CD4-positive, alpha-beta T cell (primary cell): ENCODE measurements around the gene GSE1. TPM values are rescaled to one million over a fixed set of nuclear protein-coding genes. Genes with fewer than 3 reads are reported as not detected.

Experiments
- ATAC-seq: fragments of 200-7000 bp; cut with Tn5 transposase; one replicate; pipeline ENCODE4 v1.10.0; 2022; ENCODE audit warnings: mild to moderate bottlenecking; ENCODE audit not compliant: poor library complexity
- CTCF ChIA-PET: fragments of 350-600 bp; sonication (Branson Sonifier 250); formaldehyde crosslinking; loops from one replicate; lab custom pipeline; 2021; ENCODE audit warnings: antibody characterized with exemption, inconsistent platforms; lab: Charles Lee
- POLR2A ChIA-PET: fragments of 350-600 bp; sonication (Branson Sonifier 250); formaldehyde crosslinking; loops from one replicate; lab custom pipeline; 2021; ENCODE audit warnings: antibody characterized with exemption, inconsistent platforms; lab: Charles Lee
- DNase-seq, 14 experiments: peaks; one replicate each; pipeline ENCODE4 v3.0.0-alpha.2; 2013 to 2020; ENCODE audit warnings: mixed read lengths in 2 of 14
- H3K27ac ChIP-seq, 2 donors: one replicate each; pipeline versions ENCODE4 v1.5.1 to v1.7.0; 2013; ENCODE audit warnings: low read length in 2 of 2, low read depth in 1 of 2, mild to moderate bottlenecking in 1 of 2
- H3K27me3 ChIP-seq, 2 experiments: 1 replicate in 1 of 2; 2 replicates in 1 of 2; pipeline versions ENCODE4 v1.6.1 to v1.7.0; 2013; ENCODE audit warnings: low read length in 2 of 2, control low read depth in 1 of 2, mild to moderate bottlenecking in 1 of 2, moderate library complexity in 1 of 2; ENCODE audit not compliant: insufficient read depth in 2 of 2, control insufficient read depth in 1 of 2
- H3K36me3 ChIP-seq: one replicate; pipeline ENCODE4 v1.6.1; 2013; ENCODE audit warnings: low read length, control low read depth; ENCODE audit not compliant: insufficient read depth
- H3K4me1 ChIP-seq: one replicate; pipeline ENCODE4 v1.6.1; 2013; ENCODE audit warnings: low read length, control low read depth; ENCODE audit not compliant: insufficient read depth
- H3K4me3 ChIP-seq: one replicate; pipeline ENCODE4 v1.5.1; 2013; ENCODE audit warnings: mild to moderate bottlenecking, low read length, moderate library complexity
- H3K9me3 ChIP-seq, 2 experiments: 1 replicate in 1 of 2; 2 replicates in 1 of 2; pipeline versions ENCODE4 v1.6.1 to v1.7.0; 2013; ENCODE audit warnings: low read length in 2 of 2, mild to moderate bottlenecking in 2 of 2, control low read depth in 1 of 2, moderate library complexity in 1 of 2; ENCODE audit not compliant: control insufficient read depth in 1 of 2, insufficient read depth in 1 of 2
- H3K27ac Mint-ChIP-seq: one replicate; pipeline ENCODE4 v1.8.0; 2020; ENCODE audit warnings: mixed read lengths
- H3K27me3 Mint-ChIP-seq: one replicate; pipeline ENCODE4 v1.8.0; 2021; ENCODE audit warnings: mixed read lengths
- H3K36me3 Mint-ChIP-seq: one replicate; pipeline ENCODE4 v1.8.0; 2021; ENCODE audit warnings: low read depth, mixed read lengths
- H3K4me1 Mint-ChIP-seq: one replicate; pipeline ENCODE4 v1.8.0; 2021; ENCODE audit warnings: low read depth, mixed read lengths
- H3K4me3 Mint-ChIP-seq: one replicate; pipeline ENCODE4 v1.8.0; 2020; ENCODE audit warnings: mild to moderate bottlenecking, mixed read lengths
- H3K9me3 Mint-ChIP-seq: one replicate; pipeline ENCODE4 v1.8.0; 2020; ENCODE audit warnings: mixed read lengths
- intact Hi-C, 2 experiments: fragments of 100-400 bp; cut with DNase I in 1 of 2; cut with micrococcal nuclease in 1 of 2; formaldehyde crosslinking; loops; one replicate each; pipeline versions ENCODE4 v1.15.1 to v1.9.0; 2023 to 2025; cut with DNase I, micrococcal nuclease
- total RNA-seq, 174 experiments: library from RNA in 2 of 174; stranded (reverse) in 2 of 174; gene quantifications; one replicate each; pipeline ENCODE4 v1.2.3 and lab custom pipeline; 2021 to 2026
- TF ChIP-seq, protein P1 (sequence below): fragments of 200-600 bp; IDR thresholded peaks from one replicate; pipeline ENCODE4 v1.8.0; 2022; ENCODE audit warnings: antibody characterized with exemption, mild to moderate bottlenecking

GSE1 gene
- total RNA-seq, 2 experiments from 2014 or later, result 11.7 to 13.7 TPM

- CTCF ChIA-PET, result interaction anchor here (3.6 kb wide), 1 partner anchor 198 kb away, joined by 38 read pairs; no protein-coding TSS in a partner anchor
- DNase-seq, result no peak
- Histone ChIP-seq H3K27me3 (peaks cover 4 to 7% of the 10 kb centered on the region in 2 experiments), H3K27ac (no peak overlapping the region), H3K36me3 (peaks cover 2% of the 10 kb centered on the region), H3K9me3 (no peaks in the 10 kb centered on the region), H3K4me1 (peaks cover 51% of the 10 kb centered on the region), H3K4me3 (no peak overlapping the region)
- Mint-ChIP-seq H3K36me3 (no peaks in the 10 kb centered on the region), H3K9me3 (no peaks in the 10 kb centered on the region), H3K27me3 (peaks cover 23% of the 10 kb centered on the region), H3K4me3 (no peak overlapping the region), H3K4me1 (peaks cover 33% of the 10 kb centered on the region), H3K27ac (no peak overlapping the region)
- intact Hi-C loops, result loop anchor here in 1 of 2 experiments (10.0 kb wide), 1 partner anchor 344 kb away; no protein-coding TSS in a partner anchor
- TF ChIP-seq, protein P1, sequence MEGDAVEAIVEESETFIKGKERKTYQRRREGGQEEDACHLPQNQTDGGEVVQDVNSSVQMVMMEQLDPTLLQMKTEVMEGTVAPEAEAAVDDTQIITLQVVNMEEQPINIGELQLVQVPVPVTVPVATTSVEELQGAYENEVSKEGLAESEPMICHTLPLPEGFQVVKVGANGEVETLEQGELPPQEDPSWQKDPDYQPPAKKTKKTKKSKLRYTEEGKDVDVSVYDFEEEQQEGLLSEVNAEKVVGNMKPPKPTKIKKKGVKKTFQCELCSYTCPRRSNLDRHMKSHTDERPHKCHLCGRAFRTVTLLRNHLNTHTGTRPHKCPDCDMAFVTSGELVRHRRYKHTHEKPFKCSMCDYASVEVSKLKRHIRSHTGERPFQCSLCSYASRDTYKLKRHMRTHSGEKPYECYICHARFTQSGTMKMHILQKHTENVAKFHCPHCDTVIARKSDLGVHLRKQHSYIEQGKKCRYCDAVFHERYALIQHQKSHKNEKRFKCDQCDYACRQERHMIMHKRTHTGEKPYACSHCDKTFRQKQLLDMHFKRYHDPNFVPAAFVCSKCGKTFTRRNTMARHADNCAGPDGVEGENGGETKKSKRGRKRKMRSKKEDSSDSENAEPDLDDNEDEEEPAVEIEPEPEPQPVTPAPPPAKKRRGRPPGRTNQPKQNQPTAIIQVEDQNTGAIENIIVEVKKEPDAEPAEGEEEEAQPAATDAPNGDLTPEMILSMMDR, result no peak
- POLR2A ChIA-PET, result no interaction called here
- ATAC-seq, result no peak
Observed at GRCh38 chr16:85618521-85618920, 5.4 kb downstream of the GSE1 start.

DNA sequence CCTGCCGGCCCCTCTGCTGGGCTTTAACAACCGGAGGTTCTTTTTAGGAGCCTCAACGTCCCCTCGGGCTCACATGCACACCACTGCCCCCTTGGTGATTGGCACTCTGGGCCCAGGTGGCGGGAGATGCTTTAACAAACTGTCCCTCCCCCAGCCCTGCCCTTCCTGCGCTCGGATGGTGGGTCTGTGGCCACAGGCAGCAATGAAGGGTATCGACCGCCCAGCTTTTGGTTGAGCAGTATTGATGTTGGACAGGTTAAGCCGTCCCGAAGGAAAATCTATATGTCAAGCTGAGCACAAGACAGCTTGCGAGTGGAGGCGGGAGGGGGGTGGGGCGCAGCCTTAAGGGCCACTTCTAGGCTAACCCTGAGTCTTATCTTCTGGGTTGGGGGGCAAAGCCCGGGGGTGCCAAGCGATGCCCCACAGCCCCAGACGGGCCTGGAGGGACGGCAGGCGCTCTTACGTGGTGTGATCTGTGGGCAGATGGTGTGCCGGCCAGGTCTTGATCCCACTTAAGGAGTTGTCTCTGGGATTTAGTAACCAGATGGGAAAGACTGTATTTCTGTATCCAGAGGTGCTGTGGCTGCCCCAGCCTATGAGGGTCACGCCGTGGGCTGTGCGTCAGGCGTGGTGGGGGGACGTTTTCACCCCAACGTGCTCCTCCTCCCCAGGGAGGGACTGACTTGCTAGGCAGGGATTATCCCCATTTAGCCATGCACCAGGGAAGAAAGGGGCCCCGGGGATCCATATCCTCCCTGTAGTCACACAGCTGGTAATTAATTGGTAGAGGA, 6.2 kb downstream of the GSE1 start:
- Histone ChIP-seq H3K4me3 (no peak overlapping the region), H3K27ac (no peak overlapping the region), H3K27me3 (peaks cover 4 to 7% of the 10 kb centered on the region in 2 experiments), H3K9me3 (no peaks in the 10 kb centered on the region), H3K36me3 (peaks cover 2% of the 10 kb centered on the region), H3K4me1 (peaks cover 46% of the 10 kb centered on the region)
- intact Hi-C loops, result loop anchor here in 1 of 2 experiments (10.0 kb wide), 1 partner anchor 344 kb away; no protein-coding TSS in a partner anchor
- H3K36me3 Mint-ChIP-seq, result no peaks in the 10 kb centered on the region
- ChIA-PET POLR2A (no interaction called here), CTCF (no interaction called here)
- no peak overlapping the region for H3K27ac Mint-ChIP-seq
- TF ChIP-seq, protein P1, result no peak
- H3K4me3 Mint-ChIP-seq, result no peak overlapping the region
- peaks cover 23% of the 10 kb centered on the region for H3K27me3 Mint-ChIP-seq
- no peak for DNase-seq
- peaks cover 33% of the 10 kb centered on the region for H3K4me1 Mint-ChIP-seq
- no peaks in the 10 kb centered on the region for H3K9me3 Mint-ChIP-seq
- ATAC-seq, result no peak

DNA sequence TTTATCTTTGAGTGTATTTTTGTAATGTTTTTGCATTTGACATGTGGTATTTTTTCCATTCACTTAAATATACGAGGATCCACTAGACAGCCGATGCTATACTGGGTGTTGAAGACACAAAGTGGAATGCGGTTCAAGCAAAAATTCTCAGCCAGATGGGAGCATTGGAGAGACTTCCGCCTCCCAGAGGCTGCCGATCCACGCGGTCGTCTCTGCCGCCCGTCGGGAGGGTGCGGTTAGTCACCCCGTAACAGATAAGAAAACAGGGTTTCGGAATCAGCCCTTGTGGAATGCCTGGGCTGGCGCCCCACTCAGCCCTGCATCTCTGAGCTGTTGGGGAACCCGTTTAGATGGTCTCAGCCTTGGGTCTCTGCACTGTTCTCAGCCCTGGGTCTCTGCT, 7.3 kb downstream of the GSE1 start:
- Histone ChIP-seq H3K36me3 (peaks cover 2% of the 10 kb centered on the region), H3K4me1 (peaks cover 38% of the 10 kb centered on the region), H3K4me3 (no peak overlapping the region), H3K27ac (no peak overlapping the region), H3K9me3 (no peaks in the 10 kb centered on the region), H3K27me3 (peaks cover 0 to 4% of the 10 kb centered on the region in 2 experiments)
- ChIA-PET CTCF (no interaction called here), POLR2A (no interaction called here)
- H3K27me3 Mint-ChIP-seq, result peaks cover 21% of the 10 kb centered on the region
- ATAC-seq, result no peak
- DNase-seq, result no peak
- H3K27ac Mint-ChIP-seq, result no peak overlapping the region
- no peaks in the 10 kb centered on the region for H3K9me3 Mint-ChIP-seq
- intact Hi-C loops, result no loop called here
- TF ChIP-seq, protein P1, result no peak
- H3K4me3 Mint-ChIP-seq, result no peak overlapping the region
- no peaks in the 10 kb centered on the region for H3K36me3 Mint-ChIP-seq
- H3K4me1 Mint-ChIP-seq, result peaks cover 28% of the 10 kb centered on the region
